DOHH2 (cell line): ENCODE results near the gene PTPRQ.

Experiments used
- H3F3A ChIP-seq: fragments of 200-600 bp; sonication (generic), shearing (Covaris generic); 2 replicates; pipeline ENCODE4 v1.6.0; 2016; ENCODE audit warnings: antibody characterized with exemption, mild to moderate bottlenecking; ENCODE audit not compliant: control insufficient read depth, insufficient read depth
- H3K27ac ChIP-seq: fragments of 200-600 bp; sonication (generic); 2 replicates; pipeline ENCODE4 v1.5.1; 2014; ENCODE audit warnings: low read depth, mild to moderate bottlenecking, low read length, moderate library complexity
- H3K27me3 ChIP-seq: fragments of 200-600 bp; sonication (generic); 2 replicates; pipeline ENCODE4 v1.6.1; 2014; ENCODE audit warnings: mild to moderate bottlenecking, low read length, mixed read lengths; ENCODE audit not compliant: control insufficient read depth
- H3K36me3 ChIP-seq: fragments of 200-600 bp; sonication (generic); 2 replicates; pipeline ENCODE4 v1.6.1; 2014; ENCODE audit warnings: mild to moderate bottlenecking, low read length, moderate library complexity, mixed read lengths; ENCODE audit not compliant: control insufficient read depth
- H3K4me1 ChIP-seq: fragments of 200-600 bp; sonication (generic); 2 replicates; pipeline ENCODE4 v1.6.1; 2014; ENCODE audit warnings: mild to moderate bottlenecking, low read length, mixed read lengths; ENCODE audit not compliant: control insufficient read depth
- H3K4me2 ChIP-seq: fragments of 200-600 bp; sonication (generic); 2 replicates; pipeline ENCODE4 v1.6.0; 2014; ENCODE audit warnings: mild to moderate bottlenecking, low read length, moderate library complexity
- H3K4me3 ChIP-seq: fragments of 200-600 bp; sonication (generic); 2 replicates; pipeline ENCODE4 v1.5.1; 2014; ENCODE audit warnings: mild to moderate bottlenecking, low read length, mixed read lengths
- H3K79me2 ChIP-seq: fragments of 200-600 bp; sonication (generic); 2 replicates; pipeline ENCODE4 v1.6.1; 2014; ENCODE audit warnings: mild to moderate bottlenecking, low read length, mixed read lengths; ENCODE audit not compliant: control insufficient read depth
- H3K9me2 ChIP-seq: fragments of 200-600 bp; sonication (generic); replicated peaks from 2 replicates; pipeline ENCODE4 v1.6.1; 2014; ENCODE audit warnings: mild to moderate bottlenecking, low read length, mixed read lengths; ENCODE audit not compliant: control insufficient read depth
- H3K9me3 ChIP-seq: fragments of 200-600 bp; sonication (generic); 2 replicates; pipeline ENCODE4 v1.6.1; 2014; ENCODE audit warnings: antibody characterized with exemption, low read length, mixed read lengths; ENCODE audit not compliant: control insufficient read depth, insufficient read depth
- H4K20me1 ChIP-seq: fragments of 200-600 bp; sonication (generic); 2 replicates; pipeline ENCODE4 v1.6.0; 2014; ENCODE audit warnings: low read depth, mild to moderate bottlenecking, antibody characterized with exemption, low read length, moderate library complexity; ENCODE audit not compliant: control insufficient read depth, insufficient read depth
- EZH2phosphoT487 ChIP-seq: fragments of 200-600 bp; sonication (generic); IDR thresholded peaks from 2 replicates; pipeline ENCODE4 v1.6.1; 2017; ENCODE audit warnings: borderline replicate concordance, mild to moderate bottlenecking, antibody characterized with exemption, low read length, moderate library complexity, mixed read lengths
- TF ChIP-seq, protein P1 (sequence below): fragments of 200-600 bp; sonication (generic); IDR thresholded peaks from one replicate; pipeline ENCODE4 v1.5.1; 2014; ENCODE audit warnings: antibody characterized with exemption, mild to moderate bottlenecking, low read depth, low read length; ENCODE audit not compliant: poor library complexity, severe bottlenecking

The PTPRQ gene

GRCh38 chr12:80710727-80711449 is 266.9 kb downstream of the PTPRQ start:
- no peak overlapping the region for H3K27ac ChIP-seq
- TF ChIP-seq, protein P1, sequence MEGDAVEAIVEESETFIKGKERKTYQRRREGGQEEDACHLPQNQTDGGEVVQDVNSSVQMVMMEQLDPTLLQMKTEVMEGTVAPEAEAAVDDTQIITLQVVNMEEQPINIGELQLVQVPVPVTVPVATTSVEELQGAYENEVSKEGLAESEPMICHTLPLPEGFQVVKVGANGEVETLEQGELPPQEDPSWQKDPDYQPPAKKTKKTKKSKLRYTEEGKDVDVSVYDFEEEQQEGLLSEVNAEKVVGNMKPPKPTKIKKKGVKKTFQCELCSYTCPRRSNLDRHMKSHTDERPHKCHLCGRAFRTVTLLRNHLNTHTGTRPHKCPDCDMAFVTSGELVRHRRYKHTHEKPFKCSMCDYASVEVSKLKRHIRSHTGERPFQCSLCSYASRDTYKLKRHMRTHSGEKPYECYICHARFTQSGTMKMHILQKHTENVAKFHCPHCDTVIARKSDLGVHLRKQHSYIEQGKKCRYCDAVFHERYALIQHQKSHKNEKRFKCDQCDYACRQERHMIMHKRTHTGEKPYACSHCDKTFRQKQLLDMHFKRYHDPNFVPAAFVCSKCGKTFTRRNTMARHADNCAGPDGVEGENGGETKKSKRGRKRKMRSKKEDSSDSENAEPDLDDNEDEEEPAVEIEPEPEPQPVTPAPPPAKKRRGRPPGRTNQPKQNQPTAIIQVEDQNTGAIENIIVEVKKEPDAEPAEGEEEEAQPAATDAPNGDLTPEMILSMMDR = peak; percentile 4
- no peak for TF ChIP-seq EZH2phosphoT487
- no peaks in the 10 kb centered on the region for H3K79me2 ChIP-seq
- no peaks in the 10 kb centered on the region for H3K36me3 ChIP-seq
- no peak overlapping the region for H3K4me2 ChIP-seq
- H3F3A ChIP-seq = no peaks in the 10 kb centered on the region
- no peaks in the 10 kb centered on the region for H4K20me1 ChIP-seq
- H3K4me3 ChIP-seq = no peak overlapping the region
- no peaks in the 10 kb centered on the region for H3K27me3 ChIP-seq
- no peaks in the 10 kb centered on the region; the same call in 1 of the 2 replicates for H3K9me3 ChIP-seq
- no peaks in the 10 kb centered on the region for H3K4me1 ChIP-seq
- no peaks in the 10 kb centered on the region for H3K9me2 ChIP-seq

- H3K36me3 ChIP-seq = no peaks in the 10 kb centered on the region
- H3K79me2 ChIP-seq = no peaks in the 10 kb centered on the region
- H3K4me3 ChIP-seq = no peak overlapping the region
- no peaks in the 10 kb centered on the region; the same call in 1 of the 2 replicates for H3K9me3 ChIP-seq
- H3K4me1 ChIP-seq = no peaks in the 10 kb centered on the region
- TF ChIP-seq, protein P1 = no peak
- TF ChIP-seq EZH2phosphoT487 = no peak
- no peaks in the 10 kb centered on the region for H4K20me1 ChIP-seq
- H3K27me3 ChIP-seq = no peaks in the 10 kb centered on the region
- H3K4me2 ChIP-seq = no peak overlapping the region
- no peak overlapping the region for H3K27ac ChIP-seq
- no peaks in the 10 kb centered on the region for H3K9me2 ChIP-seq
- H3F3A ChIP-seq = no peaks in the 10 kb centered on the region
Observed at GRCh38 chr12:80711866-80712265, 267.8 kb downstream of the PTPRQ start.

GRCh38 chr12:80712866-80713265 is 268.8 kb downstream of the PTPRQ start:
- no peaks in the 10 kb centered on the region for H3K4me1 ChIP-seq
- H4K20me1 ChIP-seq = no peaks in the 10 kb centered on the region
- no peaks in the 10 kb centered on the region for H3K79me2 ChIP-seq
- H3K4me2 ChIP-seq = no peak overlapping the region
- no peak overlapping the region for H3K27ac ChIP-seq
- H3K9me3 ChIP-seq = no peaks in the 10 kb centered on the region
- TF ChIP-seq, protein P1 = no peak
- TF ChIP-seq EZH2phosphoT487 = no peak
- H3K9me2 ChIP-seq = no peaks in the 10 kb centered on the region
- no peaks in the 10 kb centered on the region for H3F3A ChIP-seq
- H3K36me3 ChIP-seq = no peaks in the 10 kb centered on the region
- H3K27me3 ChIP-seq = no peaks in the 10 kb centered on the region
- H3K4me3 ChIP-seq = no peak overlapping the region
